Neural progenitor cell (in vitro differentiated cells): ENCODE results near the gene IL6ST.

ENCODE experiments used
- CTCF ChIP-seq: fragments of 200-600 bp; sonication (generic); IDR thresholded peaks from 2 replicates; pipeline ENCODE4 v1.5.1; 2017; ENCODE audit warnings: antibody characterized with exemption, mild to moderate bottlenecking
- EZH2 ChIP-seq: fragments of 200-600 bp; sonication (generic); IDR thresholded peaks from 2 replicates; pipeline ENCODE4 v1.6.1; 2017; ENCODE audit warnings: antibody characterized with exemption, mild to moderate bottlenecking, moderate library complexity

DNA sequence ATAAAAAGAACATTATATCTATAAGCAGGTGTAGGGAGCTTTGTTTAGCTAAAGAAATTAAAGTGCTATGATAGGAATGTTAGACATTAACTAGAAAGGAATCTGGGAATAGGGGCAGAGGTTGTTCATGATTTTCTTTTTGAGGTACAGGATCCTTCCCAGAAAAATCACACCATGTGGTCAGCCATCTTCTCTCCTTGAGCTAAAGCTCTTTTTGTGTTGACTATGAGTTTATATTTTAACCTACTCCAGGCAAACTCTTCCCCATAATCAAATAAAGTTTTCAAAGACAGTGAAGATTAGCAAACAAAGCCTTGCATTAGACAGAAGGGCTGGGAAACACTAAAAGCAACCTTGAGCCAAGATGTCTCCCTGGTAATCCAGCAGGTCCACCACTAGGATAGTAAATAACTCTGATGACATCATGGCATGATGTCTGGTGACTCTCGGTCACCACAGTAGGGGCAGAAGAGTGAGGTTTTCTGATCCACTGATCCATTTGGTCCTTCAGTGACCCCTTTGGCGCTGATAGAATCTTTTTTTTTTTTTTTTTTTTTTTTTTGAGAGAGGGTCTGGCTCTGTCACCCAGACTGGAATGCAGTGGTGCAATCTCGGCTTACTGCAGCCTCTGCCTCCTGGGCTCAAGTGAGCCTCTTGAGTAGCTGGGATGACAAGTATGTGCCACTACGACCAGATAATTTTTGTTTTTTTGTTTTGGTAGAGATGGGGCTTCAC lies 30.6 kb upstream of the IL6ST start:
- TF ChIP-seq CTCF (no peak), EZH2 (no peak)
